Activated T-helper 17 cell treated with anti-CD3 and anti-CD28 coated beads, Interleukin-2, amount 50 U/mL, for 72 hours (primary cell): ENCODE data around the gene SNX7. TPM values are rescaled to one million over a fixed set of nuclear protein-coding genes. Genes with fewer than 3 reads are reported as not detected.

Experiments used
- ATAC-seq: fragments of 150-1000 bp; cut with Tn5 transposase; replicated peaks from 2 replicates; pipeline ENCODE4 v1.10.0; 2021; ENCODE audit warnings: mild to moderate bottlenecking, moderate library complexity
- H3K27ac Mint-ChIP-seq: one replicate; pipeline ENCODE4 v1.8.0; 2022; ENCODE audit warnings: mixed read lengths
- H3K27me3 Mint-ChIP-seq: one replicate; pipeline ENCODE4 v1.8.0; 2022; ENCODE audit warnings: mixed read lengths
- H3K36me3 Mint-ChIP-seq: one replicate; pipeline ENCODE4 v1.8.0; 2022; ENCODE audit warnings: low read depth, mild to moderate bottlenecking, mixed read lengths
- H3K4me1 Mint-ChIP-seq: one replicate; pipeline ENCODE4 v1.8.0; 2022; ENCODE audit warnings: mixed read lengths
- H3K4me3 Mint-ChIP-seq: one replicate; pipeline ENCODE4 v1.8.0; 2022; ENCODE audit warnings: mild to moderate bottlenecking, mixed read lengths
- H3K9me3 Mint-ChIP-seq: one replicate; pipeline ENCODE4 v1.8.0; 2022; ENCODE audit warnings: mixed read lengths
- total RNA-seq, 2 donors: library from RNA; stranded (reverse); gene quantifications; one replicate each; pipeline ENCODE4 v1.2.3, GENCODE V29; 2022

The SNX7 gene
- total RNA-seq, 2 donors from 2014 or later: 1.6 to 2.0 TPM

GRCh38 chr1:98707556-98707955 lies 46.0 kb downstream of the SNX7 start:
- no peaks in the 10 kb centered on the region for H3K4me1 Mint-ChIP-seq
- H3K36me3 Mint-ChIP-seq: no peaks in the 10 kb centered on the region
- ATAC-seq: no peak
- no peaks in the 10 kb centered on the region for H3K27me3 Mint-ChIP-seq
- H3K27ac Mint-ChIP-seq: no peak overlapping the region
- no peaks in the 10 kb centered on the region for H3K9me3 Mint-ChIP-seq
- H3K4me3 Mint-ChIP-seq: no peak overlapping the region

DNA sequence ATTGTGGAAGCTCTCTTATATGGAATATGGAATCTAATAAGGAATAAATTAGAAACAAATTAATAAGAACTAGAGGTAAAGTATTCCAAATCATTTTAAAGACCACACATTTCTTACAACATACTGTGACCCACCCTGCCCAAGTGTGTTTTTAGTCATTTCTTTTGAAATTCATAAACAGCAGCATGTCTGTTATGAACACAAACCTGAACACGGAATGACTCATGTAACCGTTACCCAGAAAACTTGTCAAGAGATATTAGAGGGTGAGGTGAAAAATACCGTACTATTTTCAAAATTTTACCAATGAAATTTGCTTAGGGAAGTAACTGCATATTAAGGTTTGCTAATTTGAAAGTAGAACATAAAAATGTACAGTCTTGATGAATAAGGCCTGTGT lies 48.4 kb downstream of the SNX7 start:
- ATAC-seq: no peak
- no peak overlapping the region for H3K4me3 Mint-ChIP-seq
- H3K9me3 Mint-ChIP-seq: no peaks in the 10 kb centered on the region
- H3K27ac Mint-ChIP-seq: no peak overlapping the region
- no peaks in the 10 kb centered on the region for H3K4me1 Mint-ChIP-seq
- no peaks in the 10 kb centered on the region for H3K27me3 Mint-ChIP-seq
- H3K36me3 Mint-ChIP-seq: no peaks in the 10 kb centered on the region

DNA sequence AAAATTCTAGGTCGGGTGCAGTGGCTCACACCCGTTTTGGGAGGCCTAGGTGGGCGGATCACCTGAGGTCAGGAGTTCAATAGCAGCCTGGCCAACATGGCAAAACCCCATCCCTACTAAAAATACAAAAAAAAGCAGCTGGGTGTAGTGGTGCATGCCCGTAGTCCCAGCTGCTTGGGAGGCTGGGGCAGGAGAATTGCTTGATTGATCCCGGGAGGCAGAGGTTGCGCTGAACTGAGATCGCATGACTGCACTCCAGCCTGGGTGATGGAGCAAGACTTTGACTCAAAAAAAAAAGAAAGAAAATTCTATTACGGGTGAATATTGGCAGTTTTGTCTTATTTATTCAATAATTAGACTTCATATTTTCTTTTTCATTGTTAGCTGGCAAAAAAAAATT lies 62.1 kb downstream of the SNX7 start:
- Mint-ChIP-seq H3K27ac (no peak overlapping the region), H3K9me3 (peaks cover 6% of the 10 kb centered on the region), H3K36me3 (no peaks in the 10 kb centered on the region), H3K27me3 (no peaks in the 10 kb centered on the region), H3K4me1 (no peaks in the 10 kb centered on the region), H3K4me3 (no peak overlapping the region)
- no peak for ATAC-seq

GRCh38 chr1:98732985-98733781 lies 71.7 kb downstream of the SNX7 start:
- Mint-ChIP-seq H3K4me1 (no peaks in the 10 kb centered on the region), H3K36me3 (no peaks in the 10 kb centered on the region), H3K27ac (no peak overlapping the region)

GRCh38 chr1:98733782-98734112 lies 72.2 kb downstream of the SNX7 start:
- ATAC-seq: no peak
- Mint-ChIP-seq H3K9me3 (no peaks in the 10 kb centered on the region), H3K4me3 (no peak overlapping the region), H3K4me1 (no peaks in the 10 kb centered on the region), H3K27me3 (no peaks in the 10 kb centered on the region), H3K36me3 (no peaks in the 10 kb centered on the region), H3K27ac (no peak overlapping the region)

More at GRCh38 chr1:98732985-98733781, 71.7 kb downstream of the SNX7 start:
- H3K27me3 Mint-ChIP-seq: no peaks in the 10 kb centered on the region
- no peak for ATAC-seq
- no peak overlapping the region for H3K4me3 Mint-ChIP-seq
- H3K9me3 Mint-ChIP-seq: no peaks in the 10 kb centered on the region

DNA sequence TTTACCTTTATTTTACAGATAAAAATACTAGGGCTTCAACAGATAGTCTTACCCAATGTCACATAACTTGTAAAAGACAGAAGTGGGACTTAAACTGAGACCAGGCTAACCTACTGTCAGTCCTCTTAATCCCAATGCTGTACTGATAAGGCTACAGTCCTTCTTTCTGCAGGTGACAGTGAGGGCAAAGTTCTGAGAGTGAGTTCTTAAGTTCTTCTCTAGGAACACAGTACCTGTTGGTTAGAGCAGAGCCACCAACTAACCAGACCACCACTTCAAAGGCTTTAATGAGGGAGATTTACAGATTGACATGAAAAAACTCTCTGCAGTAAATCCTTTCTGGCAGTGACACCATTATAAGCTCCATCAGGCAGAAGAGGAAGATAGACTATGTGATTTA lies 74.2 kb downstream of the SNX7 start:
- H3K27ac Mint-ChIP-seq: no peak overlapping the region
- H3K4me1 Mint-ChIP-seq: no peaks in the 10 kb centered on the region
- no peak overlapping the region for H3K4me3 Mint-ChIP-seq
- no peaks in the 10 kb centered on the region for H3K36me3 Mint-ChIP-seq
- H3K27me3 Mint-ChIP-seq: no peaks in the 10 kb centered on the region
- ATAC-seq: no peak
- H3K9me3 Mint-ChIP-seq: no peaks in the 10 kb centered on the region

DNA sequence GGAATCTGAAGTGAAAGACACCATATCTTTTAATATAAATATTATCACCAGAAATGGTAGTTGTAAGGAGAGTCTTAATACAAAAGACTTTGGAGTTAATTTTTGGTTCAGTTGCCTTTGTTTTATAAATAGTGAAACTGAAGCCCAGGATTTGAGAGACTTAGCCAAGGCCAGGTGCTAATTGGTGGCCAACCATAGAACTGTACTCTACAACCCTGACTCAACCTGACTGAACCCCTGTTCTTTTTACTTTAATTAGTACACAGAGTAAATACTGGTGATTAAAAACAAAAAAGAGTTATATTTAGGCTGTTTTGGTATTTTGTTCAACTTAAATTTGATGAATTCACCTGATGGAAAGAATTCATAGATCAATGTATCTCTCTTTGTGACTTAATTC lies 76.3 kb downstream of the SNX7 start:
- Mint-ChIP-seq H3K36me3 (no peaks in the 10 kb centered on the region), H3K4me3 (no peak overlapping the region), H3K4me1 (no peaks in the 10 kb centered on the region), H3K27ac (no peak overlapping the region), H3K27me3 (no peaks in the 10 kb centered on the region), H3K9me3 (no peaks in the 10 kb centered on the region)
- ATAC-seq: no peak

DNA sequence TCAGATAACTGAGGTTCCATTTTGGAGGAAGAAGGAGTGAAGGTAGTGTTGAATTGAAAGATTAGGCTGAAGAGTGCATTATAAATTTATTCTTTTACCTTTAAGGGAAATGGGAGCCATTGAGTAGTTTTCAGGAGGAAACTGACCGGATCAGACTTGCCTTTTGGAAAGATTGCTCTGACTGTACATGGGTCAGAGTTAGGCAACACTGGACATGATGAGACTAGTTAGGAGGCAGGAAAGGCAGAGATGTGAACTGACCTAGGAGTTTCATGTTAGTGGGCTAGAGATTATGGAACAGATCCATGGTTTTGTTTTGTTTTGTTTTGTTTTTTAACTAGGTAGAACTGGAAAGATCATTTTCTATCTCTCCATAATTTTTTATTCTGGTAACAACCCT lies 78.2 kb downstream of the SNX7 start:
- Mint-ChIP-seq H3K27me3 (no peaks in the 10 kb centered on the region), H3K9me3 (no peaks in the 10 kb centered on the region), H3K36me3 (no peaks in the 10 kb centered on the region), H3K4me3 (no peak overlapping the region), H3K27ac (no peak overlapping the region), H3K4me1 (no peaks in the 10 kb centered on the region)
- no peak for ATAC-seq

DNA sequence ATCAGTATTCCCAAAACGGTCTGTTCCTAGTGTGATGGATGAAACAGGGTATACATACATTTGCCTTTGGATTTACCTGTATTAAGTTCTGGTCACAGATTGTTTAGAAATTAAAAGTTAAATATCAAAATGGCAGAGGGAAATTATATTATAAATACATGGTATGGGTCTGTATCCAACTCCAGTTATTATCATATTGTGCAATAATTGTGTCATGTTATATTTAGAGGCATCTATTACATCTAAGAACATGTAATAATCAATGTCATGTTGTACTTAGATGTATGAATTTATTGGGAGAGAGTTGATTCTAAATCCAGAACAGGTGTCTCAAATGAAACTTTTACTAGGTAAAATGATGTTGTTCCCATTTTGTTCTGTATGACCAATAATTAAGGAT lies 79.6 kb downstream of the SNX7 start:
- Mint-ChIP-seq H3K36me3 (no peaks in the 10 kb centered on the region), H3K27ac (no peak overlapping the region), H3K4me3 (no peak overlapping the region), H3K27me3 (no peaks in the 10 kb centered on the region), H3K4me1 (no peaks in the 10 kb centered on the region), H3K9me3 (no peaks in the 10 kb centered on the region)
- no peak for ATAC-seq

DNA sequence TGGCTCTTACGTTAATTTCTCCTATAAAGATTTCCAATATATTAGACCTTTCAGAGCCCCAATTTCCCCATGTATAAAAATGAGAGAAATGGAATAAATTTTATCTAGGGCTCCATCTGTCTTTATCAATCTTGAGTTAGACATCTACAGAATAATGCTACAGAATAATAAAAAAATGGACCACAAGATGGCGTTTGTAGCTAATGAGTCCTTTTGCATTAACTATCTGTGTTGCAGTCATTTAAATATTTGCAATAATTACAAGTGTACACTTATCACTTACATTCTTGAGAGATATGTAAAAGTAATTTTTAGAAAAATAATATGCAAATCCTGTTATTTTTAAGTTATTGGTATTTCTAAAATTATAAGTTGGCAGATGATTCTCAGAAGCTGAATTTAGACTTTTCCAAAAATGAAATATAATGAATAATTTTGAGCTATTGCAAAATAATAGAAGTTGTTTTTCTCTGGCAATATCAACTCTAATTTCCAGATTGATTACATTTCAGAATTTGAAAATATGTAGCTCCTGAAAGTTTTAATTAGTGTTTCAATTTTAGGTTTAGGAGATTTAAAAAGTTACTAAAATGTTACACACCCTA lies 87.7 kb downstream of the SNX7 start:
- Mint-ChIP-seq H3K27ac (no peak overlapping the region), H3K9me3 (no peaks in the 10 kb centered on the region), H3K27me3 (no peaks in the 10 kb centered on the region), H3K36me3 (no peaks in the 10 kb centered on the region), H3K4me1 (no peaks in the 10 kb centered on the region), H3K4me3 (no peak overlapping the region)
- ATAC-seq: no peak

- H3K36me3 Mint-ChIP-seq: no peaks in the 10 kb centered on the region
- no peaks in the 10 kb centered on the region for H3K27me3 Mint-ChIP-seq
- ATAC-seq: no peak
- H3K9me3 Mint-ChIP-seq: no peaks in the 10 kb centered on the region
- H3K4me1 Mint-ChIP-seq: no peaks in the 10 kb centered on the region
- no peak overlapping the region for H3K27ac Mint-ChIP-seq
- H3K4me3 Mint-ChIP-seq: no peak overlapping the region
These were observed 92.7 kb downstream of the SNX7 start for GRCh38 chr1:98754176-98754575.

GRCh38 chr1:98761219-98761865 lies 99.8 kb downstream of the SNX7 start:
- Mint-ChIP-seq H3K27ac (no peak overlapping the region), H3K4me1 (peaks cover 6% of the 10 kb centered on the region), H3K27me3 (no peaks in the 10 kb centered on the region), H3K4me3 (no peak overlapping the region), H3K9me3 (no peaks in the 10 kb centered on the region), H3K36me3 (no peaks in the 10 kb centered on the region)
- ATAC-seq: no peak

DNA sequence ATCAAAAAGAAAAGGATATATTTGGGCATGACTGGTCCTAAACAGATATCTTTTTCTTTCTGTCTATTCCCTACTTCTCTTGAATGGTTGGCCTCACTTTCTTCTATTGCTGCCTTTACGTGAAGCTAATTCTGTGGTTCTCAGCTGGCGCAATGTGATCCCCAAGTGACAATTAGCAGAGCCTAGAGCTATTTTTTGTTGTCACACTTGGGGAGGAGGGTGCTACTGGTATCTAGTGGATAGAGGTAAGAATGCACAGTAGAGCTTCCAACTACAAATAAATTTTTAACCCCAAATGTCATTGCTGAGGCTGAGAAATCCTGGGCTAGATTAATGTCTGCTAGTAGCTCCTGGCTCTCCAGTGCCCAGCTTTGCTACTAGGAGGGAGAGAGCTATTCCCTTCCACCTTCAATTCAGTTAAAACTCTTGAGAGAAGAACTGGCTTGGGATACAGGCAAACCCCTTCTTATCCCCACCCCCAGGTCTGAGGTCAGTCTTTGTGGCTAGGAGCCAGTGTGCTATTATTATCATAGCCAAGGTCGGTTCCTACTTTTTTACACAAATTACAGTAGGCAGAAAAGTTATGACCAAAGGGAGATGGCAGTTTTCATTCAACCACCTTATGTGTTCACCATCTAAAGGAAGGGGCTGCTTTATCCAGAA lies 102.1 kb downstream of the SNX7 start:
- Mint-ChIP-seq H3K27ac (no peak overlapping the region), H3K9me3 (no peaks in the 10 kb centered on the region), H3K4me1 (peaks cover 6% of the 10 kb centered on the region), H3K4me3 (no peak overlapping the region), H3K27me3 (no peaks in the 10 kb centered on the region), H3K36me3 (no peaks in the 10 kb centered on the region)
- ATAC-seq: no peak

DNA sequence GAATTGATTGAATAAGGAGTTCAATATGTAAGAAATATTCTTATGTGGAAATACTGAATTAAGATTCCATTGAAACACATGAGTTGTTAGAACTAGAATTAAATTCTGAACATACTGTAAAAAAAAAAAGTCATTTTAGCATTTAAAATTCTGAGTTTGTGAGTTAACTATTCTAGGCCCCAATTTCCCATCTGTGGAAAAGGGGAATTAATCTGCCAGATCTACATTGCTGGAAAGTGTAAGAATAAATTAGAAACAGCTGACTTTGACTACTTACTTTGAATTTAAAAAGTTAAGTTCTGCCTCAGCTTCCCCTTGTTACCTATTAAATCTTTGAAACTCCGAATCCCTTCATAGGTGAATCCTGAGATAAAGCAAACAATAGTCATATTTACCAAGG lies 103.0 kb downstream of the SNX7 start:
- Mint-ChIP-seq H3K9me3 (no peaks in the 10 kb centered on the region), H3K4me1 (peaks cover 6% of the 10 kb centered on the region), H3K4me3 (no peak overlapping the region), H3K27ac (no peak overlapping the region), H3K36me3 (no peaks in the 10 kb centered on the region), H3K27me3 (no peaks in the 10 kb centered on the region)
- no peak for ATAC-seq

DNA sequence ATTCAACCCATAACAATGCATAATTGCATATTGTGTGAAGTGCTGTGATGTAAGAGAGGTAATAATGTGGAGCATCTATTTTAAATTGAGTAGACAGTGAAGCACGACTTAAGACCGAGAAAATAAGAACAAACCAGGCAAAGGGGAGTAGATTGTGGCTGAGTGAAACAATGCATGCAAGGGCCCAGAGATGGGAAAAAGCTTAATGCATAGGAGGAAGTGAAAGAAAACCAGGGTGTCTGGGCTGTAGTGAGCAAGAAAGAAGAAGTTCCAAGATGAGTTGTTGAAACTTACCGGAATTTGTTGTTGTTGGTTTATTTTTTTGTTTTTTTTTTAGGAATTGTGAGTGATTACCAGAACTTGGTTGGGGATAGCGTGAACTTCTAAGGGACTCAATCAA lies 104.7 kb downstream of the SNX7 start:
- no peak for ATAC-seq
- no peaks in the 10 kb centered on the region for H3K9me3 Mint-ChIP-seq
- H3K27ac Mint-ChIP-seq: no peak overlapping the region
- no peak overlapping the region for H3K4me3 Mint-ChIP-seq
- H3K36me3 Mint-ChIP-seq: no peaks in the 10 kb centered on the region
- no peaks in the 10 kb centered on the region for H3K27me3 Mint-ChIP-seq
- H3K4me1 Mint-ChIP-seq: peaks cover 6% of the 10 kb centered on the region
